ENCODE data around the gene P3H4.
"Not testable (repeated sequence)": the region's sequence is repeated elsewhere in the genome, so short reads cannot be mapped to it uniquely, and the experiment has no call there.

GRCh38 chr17:41829961-41830360 is 18.2 kb upstream of the P3H4 start:
- not testable (repeated sequence) for TF ChIP-seq POLR2A, CTCF (IDR thresholded peaks at IDR 0.05)
